H1 (cell line): ENCODE data around the gene SEC14L6.

Experiments
- BACH1 ChIP-seq: IDR thresholded peaks from 2 replicates; pipeline ENCODE4 v1.6.1; 2012; ENCODE audit warnings: low read length, improper control_type of control experiment
- CBX5 ChIP-seq: fragments of 300-800, 300-1000 bp; sonication (generic); IDR thresholded peaks from 2 replicates; pipeline ENCODE4 v1.7.1; 2016; ENCODE audit warnings: antibody characterized with exemption, low read length, low read depth
- CBX8 ChIP-seq: fragments of 300-800, 300-1000 bp; sonication (generic); IDR thresholded peaks from 2 replicates; pipeline ENCODE4 v1.7.1; 2016; ENCODE audit warnings: low read depth, low read length, borderline replicate concordance
- CEBPB ChIP-seq: IDR thresholded peaks from 2 replicates; pipeline ENCODE4 v1.6.1; 2012; ENCODE audit warnings: low read depth, low read length
- CHD7 ChIP-seq: fragments of 300-600 bp; sonication (generic); IDR thresholded peaks from 2 replicates; pipeline ENCODE4 v1.7.1; 2012; ENCODE audit warnings: low read length, moderate library complexity, mild to moderate bottlenecking, inconsistent platforms; ENCODE audit not compliant: insufficient replicate concordance
- JUND ChIP-seq: IDR thresholded peaks from 2 replicates; pipeline ENCODE4 v1.6.1; 2011; ENCODE audit warnings: mild to moderate bottlenecking, improper control_type of control experiment, low read length
- MAX ChIP-seq: IDR thresholded peaks from 2 replicates; pipeline ENCODE4 v1.6.1; 2012; ENCODE audit warnings: inconsistent platforms
- POLR2A ChIP-seq, 2 experiments: IDR thresholded peaks; 1 replicate in 1 of 2; 2 replicates in 1 of 2; pipeline ENCODE4 v1.6.1; 2011; ENCODE audit warnings: low read depth in 2 of 2, low read length in 2 of 2, mild to moderate bottlenecking in 2 of 2; ENCODE audit errors: control extremely low read depth in 1 of 2
- POLR2AphosphoS5 ChIP-seq: IDR thresholded peaks from 2 replicates; pipeline ENCODE4 v1.6.1; 2011; ENCODE audit warnings: low read depth, low read length
- TAF1 ChIP-seq: IDR thresholded peaks from 2 replicates; pipeline ENCODE4 v1.6.1; 2011; ENCODE audit warnings: mild to moderate bottlenecking, low read depth, low read length
- TBP ChIP-seq: IDR thresholded peaks from 2 replicates; pipeline ENCODE4 v1.6.1; 2011; ENCODE audit warnings: low read depth, low read length, improper control_type of control experiment
- TF ChIP-seq, protein P1 (sequence below), 3 experiments: IDR thresholded peaks; 1 replicate in 2 of 3; 2 replicates in 1 of 3; pipeline versions ENCODE4 v1.5.1 to v1.6.1; 2011; ENCODE audit warnings: low read length in 3 of 3, mild to moderate bottlenecking in 3 of 3, inconsistent platforms in 2 of 3, low read depth in 1 of 3, moderate library complexity in 1 of 3; ENCODE audit not compliant: insufficient read depth in 1 of 3; ENCODE audit errors: control extremely low read depth in 1 of 3
- TF ChIP-seq, protein P2 (sequence below): IDR thresholded peaks from 2 replicates; pipeline ENCODE4 v1.6.1; 2012; ENCODE audit warnings: inconsistent platforms

DNA sequence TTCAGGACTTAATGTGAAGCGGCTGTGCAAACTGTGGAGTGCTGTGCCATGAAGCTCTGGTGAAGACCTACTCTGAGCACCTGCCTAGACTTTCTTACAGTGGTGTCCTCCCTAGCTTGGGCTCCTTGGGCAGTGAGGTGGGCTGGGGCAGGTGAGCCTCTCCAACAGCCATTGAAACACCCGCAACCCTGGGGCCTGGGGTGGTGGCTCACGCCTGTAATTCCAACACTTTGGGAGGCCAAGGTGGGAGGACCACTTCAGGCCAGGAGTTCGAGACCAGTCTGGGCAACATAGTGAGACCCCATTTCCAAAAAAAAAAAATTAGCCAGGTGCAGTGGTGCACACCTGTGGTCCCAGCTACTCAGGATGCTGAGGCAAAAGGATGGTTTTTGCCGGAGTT lies 60.4 kb downstream of the SEC14L6 start:
- no peak for TF ChIP-seq POLR2A (IDR thresholded peaks at IDR 0.05; ENCODE audit: control extremely low read depth in 1 of 2, low read depth in 2 of 2, low read length in 2 of 2)
- no peak for TF ChIP-seq JUND
- TF ChIP-seq, protein P1, sequence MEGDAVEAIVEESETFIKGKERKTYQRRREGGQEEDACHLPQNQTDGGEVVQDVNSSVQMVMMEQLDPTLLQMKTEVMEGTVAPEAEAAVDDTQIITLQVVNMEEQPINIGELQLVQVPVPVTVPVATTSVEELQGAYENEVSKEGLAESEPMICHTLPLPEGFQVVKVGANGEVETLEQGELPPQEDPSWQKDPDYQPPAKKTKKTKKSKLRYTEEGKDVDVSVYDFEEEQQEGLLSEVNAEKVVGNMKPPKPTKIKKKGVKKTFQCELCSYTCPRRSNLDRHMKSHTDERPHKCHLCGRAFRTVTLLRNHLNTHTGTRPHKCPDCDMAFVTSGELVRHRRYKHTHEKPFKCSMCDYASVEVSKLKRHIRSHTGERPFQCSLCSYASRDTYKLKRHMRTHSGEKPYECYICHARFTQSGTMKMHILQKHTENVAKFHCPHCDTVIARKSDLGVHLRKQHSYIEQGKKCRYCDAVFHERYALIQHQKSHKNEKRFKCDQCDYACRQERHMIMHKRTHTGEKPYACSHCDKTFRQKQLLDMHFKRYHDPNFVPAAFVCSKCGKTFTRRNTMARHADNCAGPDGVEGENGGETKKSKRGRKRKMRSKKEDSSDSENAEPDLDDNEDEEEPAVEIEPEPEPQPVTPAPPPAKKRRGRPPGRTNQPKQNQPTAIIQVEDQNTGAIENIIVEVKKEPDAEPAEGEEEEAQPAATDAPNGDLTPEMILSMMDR (IDR thresholded peaks at IDR 0.05; ENCODE audit: control extremely low read depth in 1 of 3, insufficient read depth in 1 of 3, low read depth in 1 of 3, low read length in 3 of 3) = no peak
- no peak for TF ChIP-seq CBX8
- TF ChIP-seq, protein P2, sequence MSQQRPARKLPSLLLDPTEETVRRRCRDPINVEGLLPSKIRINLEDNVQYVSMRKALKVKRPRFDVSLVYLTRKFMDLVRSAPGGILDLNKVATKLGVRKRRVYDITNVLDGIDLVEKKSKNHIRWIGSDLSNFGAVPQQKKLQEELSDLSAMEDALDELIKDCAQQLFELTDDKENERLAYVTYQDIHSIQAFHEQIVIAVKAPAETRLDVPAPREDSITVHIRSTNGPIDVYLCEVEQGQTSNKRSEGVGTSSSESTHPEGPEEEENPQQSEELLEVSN = no peak
- TF ChIP-seq BACH1 = no peak
- TF ChIP-seq CBX5 = no peak
- TF ChIP-seq POLR2AphosphoS5 = no peak
- TF ChIP-seq TBP = no peak
- TF ChIP-seq CHD7 = no peak
- TF ChIP-seq TAF1 = no peak
- TF ChIP-seq CEBPB = no peak
- no peak for TF ChIP-seq MAX
